WI38 (cell line): ENCODE results near the gene BRD3.

Source experiments
- H3K4me3 ChIP-seq: 2 replicates; pipeline ENCODE4 v1.5.1; 2011; ENCODE audit warnings: low read depth, mild to moderate bottlenecking, control low read depth, low read length
- TF ChIP-seq, protein P1 (sequence below): IDR thresholded peaks from 2 replicates; pipeline ENCODE4 v1.5.1; 2012; ENCODE audit warnings: low read depth, mild to moderate bottlenecking, control low read depth, low read length

Gene BRD3

DNA sequence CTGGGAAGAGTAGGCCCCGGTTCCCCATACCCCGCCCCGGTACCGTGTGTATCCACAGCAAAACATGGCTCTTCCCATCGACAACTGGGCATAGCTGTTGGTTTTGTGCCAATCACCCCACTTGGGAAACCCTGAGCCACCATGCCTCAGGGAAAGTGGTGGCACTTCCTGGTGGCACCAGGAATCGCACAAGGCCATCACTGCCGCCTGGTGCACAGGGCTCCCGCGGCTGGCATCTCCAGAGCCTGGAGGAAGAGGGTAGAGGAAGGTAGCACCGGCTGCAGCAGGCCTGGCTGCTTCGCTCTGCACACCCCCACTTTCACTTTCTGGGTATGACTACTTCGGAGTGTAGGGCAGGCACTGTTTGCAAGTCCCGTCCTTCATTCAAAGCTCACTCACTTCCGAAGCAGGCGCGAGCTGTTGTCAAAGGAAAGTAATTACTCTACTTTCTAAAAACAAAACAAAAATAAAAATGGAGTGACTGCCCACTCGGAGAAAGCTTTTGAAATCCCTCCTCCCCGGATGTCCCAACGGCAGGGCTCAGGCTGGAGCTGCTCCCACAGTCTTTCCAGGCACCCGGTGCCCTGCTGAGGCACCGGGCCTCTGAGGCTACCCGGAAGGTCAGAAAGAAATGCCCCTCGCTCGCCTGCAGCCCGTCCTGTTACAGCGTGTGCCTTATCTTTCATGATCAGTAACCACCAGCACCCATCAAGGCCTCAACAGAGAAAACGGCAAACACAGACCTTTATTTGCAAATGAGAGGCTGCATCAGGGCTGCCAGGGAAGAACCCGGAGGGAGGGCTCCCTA lies 2.0 kb downstream of the BRD3 start:
- H3K4me3 ChIP-seq: peak overlapping the region; percentile 85
- TF ChIP-seq, protein P1, sequence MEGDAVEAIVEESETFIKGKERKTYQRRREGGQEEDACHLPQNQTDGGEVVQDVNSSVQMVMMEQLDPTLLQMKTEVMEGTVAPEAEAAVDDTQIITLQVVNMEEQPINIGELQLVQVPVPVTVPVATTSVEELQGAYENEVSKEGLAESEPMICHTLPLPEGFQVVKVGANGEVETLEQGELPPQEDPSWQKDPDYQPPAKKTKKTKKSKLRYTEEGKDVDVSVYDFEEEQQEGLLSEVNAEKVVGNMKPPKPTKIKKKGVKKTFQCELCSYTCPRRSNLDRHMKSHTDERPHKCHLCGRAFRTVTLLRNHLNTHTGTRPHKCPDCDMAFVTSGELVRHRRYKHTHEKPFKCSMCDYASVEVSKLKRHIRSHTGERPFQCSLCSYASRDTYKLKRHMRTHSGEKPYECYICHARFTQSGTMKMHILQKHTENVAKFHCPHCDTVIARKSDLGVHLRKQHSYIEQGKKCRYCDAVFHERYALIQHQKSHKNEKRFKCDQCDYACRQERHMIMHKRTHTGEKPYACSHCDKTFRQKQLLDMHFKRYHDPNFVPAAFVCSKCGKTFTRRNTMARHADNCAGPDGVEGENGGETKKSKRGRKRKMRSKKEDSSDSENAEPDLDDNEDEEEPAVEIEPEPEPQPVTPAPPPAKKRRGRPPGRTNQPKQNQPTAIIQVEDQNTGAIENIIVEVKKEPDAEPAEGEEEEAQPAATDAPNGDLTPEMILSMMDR: no peak

- no peak overlapping the region for H3K4me3 ChIP-seq
- TF ChIP-seq, protein P1: no peak
These were observed 3.1 kb downstream of the BRD3 start for GRCh38 chr9:134064711-134065110.

GRCh38 chr9:134063571-134064450 lies 4.0 kb downstream of the BRD3 start:
- TF ChIP-seq, protein P1: no peak
- no peak overlapping the region for H3K4me3 ChIP-seq

DNA sequence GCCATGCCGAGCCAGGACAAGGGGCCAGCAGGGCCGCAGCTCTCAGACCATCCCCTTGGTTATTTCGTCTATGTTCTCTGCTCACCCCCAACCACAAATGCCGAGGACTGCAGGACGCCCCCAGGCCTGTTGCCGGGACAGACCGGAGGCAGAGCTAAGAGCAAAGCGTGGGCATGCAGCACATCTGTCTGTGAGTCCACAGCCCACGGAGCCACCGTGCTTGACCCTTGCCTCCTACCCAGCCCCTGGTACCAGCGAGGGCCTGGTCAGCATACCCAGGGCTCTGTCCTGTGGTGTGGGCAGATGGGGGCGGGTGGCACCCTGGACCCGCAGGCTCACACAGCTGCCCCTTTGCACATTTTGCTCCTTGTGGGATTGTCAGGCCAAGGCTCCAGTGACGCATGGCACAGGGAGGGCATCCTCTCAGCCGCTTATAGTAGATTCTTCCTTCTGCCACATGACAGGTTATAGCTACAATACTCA lies 4.7 kb downstream of the BRD3 start:
- H3K4me3 ChIP-seq: no peak overlapping the region
- TF ChIP-seq, protein P1: no peak

- no peak overlapping the region for H3K4me3 ChIP-seq
- TF ChIP-seq, protein P1: no peak
These were observed 5.3 kb downstream of the BRD3 start for GRCh38 chr9:134062461-134063087.

DNA sequence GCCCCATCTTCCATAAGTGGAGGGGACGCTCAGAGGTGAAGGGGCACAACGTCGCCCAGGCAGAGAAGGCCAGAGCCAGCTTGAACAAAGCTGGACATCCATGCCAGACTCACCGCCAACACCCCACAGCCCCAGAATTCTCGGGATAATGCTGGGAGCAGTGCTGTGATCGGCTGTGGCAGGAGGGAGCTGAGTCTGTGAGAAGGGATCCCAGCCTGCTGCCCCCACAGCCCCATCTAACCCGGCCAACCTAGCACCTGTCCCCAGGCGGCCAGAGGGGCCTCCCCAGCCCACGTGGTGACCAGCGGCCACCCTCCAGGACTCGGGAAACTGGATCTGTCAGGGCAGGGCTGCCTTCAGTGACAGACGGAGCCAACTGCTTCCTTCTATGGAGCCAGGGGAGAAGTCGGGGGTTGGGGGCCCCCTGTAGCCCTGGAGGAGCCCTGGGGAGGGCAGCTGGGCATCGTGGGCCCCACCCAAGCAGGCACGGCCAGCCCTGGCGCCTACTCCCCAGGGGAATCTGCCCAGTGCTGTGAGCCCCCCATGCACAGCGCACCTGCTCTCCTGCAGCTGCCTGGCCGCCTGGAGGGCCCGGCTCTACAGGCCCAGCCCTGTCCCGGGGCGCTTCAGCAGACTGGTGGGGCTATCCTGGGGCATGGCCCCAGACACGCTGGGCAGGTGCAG lies 6.0 kb downstream of the BRD3 start:
- TF ChIP-seq, protein P1: no peak
- H3K4me3 ChIP-seq: no peak overlapping the region
